ENCODE measurements around the gene PDE4D.

- TF ChIP-seq POLR2A (IDR thresholded peaks at IDR 0.05) (no peak), CTCF (IDR thresholded peaks at IDR 0.05) (no peak)
These were observed 302.4 kb downstream of the PDE4D start for GRCh38 chr5:59591162-59591561.
